H1 (cell line): Measurements from ENCODE around the gene HS6ST2. TPM values are rescaled to one million over a fixed set of nuclear protein-coding genes. Genes with fewer than 3 reads are reported as not detected.

Experiments
- CTCF ChIA-PET: fragments of 300-600 bp; sonication (Branson Sonifier 250); formaldehyde crosslinking; loops from one replicate; lab custom pipeline; 2021; ENCODE audit not compliant: partially characterized antibody; lab: Charles Lee
- POLR2A ChIA-PET: fragments of 300-600 bp; sonication (Branson Sonifier 250); formaldehyde crosslinking; loops from one replicate; lab custom pipeline; 2021; ENCODE audit warnings: inconsistent platforms; ENCODE audit not compliant: partially characterized antibody; lab: Charles Lee
- DNase-seq, 2 experiments: peaks; one replicate each; pipeline versions ENCODE4 v3.0.0 to v3.0.0-alpha.2; 2010 to 2022; ENCODE audit warnings: low spot score in 2 of 2, low read depth in 1 of 2, mixed read lengths in 1 of 2
- FAIRE-seq: peaks from 2 replicates; lab custom pipeline; 2011; peaks lifted over from hg19 to GRCh38; lab: Jason Lieb, UNC
- H2AFZ ChIP-seq: 2 replicates; pipeline ENCODE4 v1.8.1; 2012; ENCODE audit warnings: low read length, inconsistent platforms
- H2AK5ac ChIP-seq: 2 replicates; pipeline ENCODE4 v1.6.1; 2013; ENCODE audit warnings: low read depth, low read length
- H2BK120ac ChIP-seq: replicated peaks from 2 replicates; pipeline ENCODE3; 2013; ENCODE audit warnings: low read depth, low read length, inconsistent platforms
- H2BK12ac ChIP-seq: 2 replicates; pipeline ENCODE4 v1.6.1; 2013; ENCODE audit warnings: low read depth, low read length
- H2BK15ac ChIP-seq: 2 replicates; pipeline ENCODE4 v1.6.1; 2013; ENCODE audit warnings: low read length
- H2BK20ac ChIP-seq: 2 replicates; pipeline ENCODE4 v1.6.1; 2013; ENCODE audit warnings: low read length
- H2BK5ac ChIP-seq: 2 replicates; pipeline ENCODE4 v1.6.1; 2013; ENCODE audit warnings: low read depth, low read length
- H3K14ac ChIP-seq: 2 replicates; pipeline ENCODE4 v1.6.1; 2013; ENCODE audit warnings: inconsistent platforms; ENCODE audit not compliant: insufficient read length
- H3K18ac ChIP-seq: 2 replicates; pipeline ENCODE4 v1.6.1; 2013; ENCODE audit warnings: low read length; ENCODE audit errors: extremely low read depth
- H3K23ac ChIP-seq: 2 replicates; pipeline ENCODE4 v1.6.1; 2013; ENCODE audit warnings: inconsistent platforms; ENCODE audit not compliant: insufficient read length
- H3K23me2 ChIP-seq: 2 replicates; pipeline ENCODE4 v1.6.1; 2013; ENCODE audit warnings: low read depth, low read length
- H3K27ac ChIP-seq: 2 replicates; pipeline ENCODE4 v1.6.1; 2011; ENCODE audit warnings: low read depth, low read length, inconsistent platforms
- H3K27me3 ChIP-seq, 4 experiments: replicated peaks in 1 of 4; 1 replicate in 1 of 4; 2 replicates in 3 of 4; pipeline versions ENCODE4 v1.6.1 to v1.8.1; 2011 to 2013; ENCODE audit warnings: low read length in 3 of 4, mild to moderate bottlenecking in 3 of 4, inconsistent platforms in 2 of 4, mixed read lengths in 2 of 4, moderate library complexity in 1 of 4; ENCODE audit not compliant: control insufficient read depth in 3 of 4, insufficient read depth in 3 of 4; ENCODE audit errors: extremely low read depth in 1 of 4
- H3K36me3 ChIP-seq, 4 experiments: 2 replicates each; pipeline versions ENCODE4 v1.6.1 to v1.8.1; 2011 to 2013; ENCODE audit warnings: mild to moderate bottlenecking in 4 of 4, low read length in 3 of 4, moderate library complexity in 2 of 4, control low read depth in 1 of 4, inconsistent platforms in 1 of 4; ENCODE audit not compliant: insufficient read depth in 4 of 4, control insufficient read depth in 2 of 4
- H3K4ac ChIP-seq: replicated peaks from 2 replicates; pipeline ENCODE3; 2013; ENCODE audit warnings: low read length, low read depth, mixed read lengths, inconsistent platforms; ENCODE audit not compliant: insufficient read length
- H3K4me1 ChIP-seq, 4 experiments: replicated peaks in 1 of 4; 1 replicate in 1 of 4; 2 replicates in 3 of 4; pipeline versions ENCODE4 v1.6.1 to v1.8.1; 2011 to 2013; ENCODE audit warnings: low read length in 3 of 4, inconsistent platforms in 2 of 4, mixed read lengths in 1 of 4; ENCODE audit not compliant: insufficient read depth in 4 of 4, control insufficient read depth in 3 of 4
- H3K4me2 ChIP-seq, 2 experiments: 2 replicates each; pipeline versions ENCODE4 v1.6.1 to v1.8.1; 2011 to 2013; ENCODE audit warnings: low read depth in 2 of 2, low read length in 2 of 2, control low read depth in 1 of 2, inconsistent platforms in 1 of 2, mild to moderate bottlenecking in 1 of 2; ENCODE audit not compliant: insufficient read depth in 1 of 2
- H3K4me3 ChIP-seq, 4 experiments: fragments of 200-600, 300-600 bp in 1 of 4; sonication (generic), shearing (Covaris generic), sonication (Bioruptor Twin) in 1 of 4; 2 replicates each; pipeline versions ENCODE4 v1.5.1 to v1.8.1; 2011 to 2016; ENCODE audit warnings: low read length in 4 of 4, low read depth in 3 of 4, control low read depth in 2 of 4, inconsistent platforms in 2 of 4, mild to moderate bottlenecking in 2 of 4, mixed read lengths in 1 of 4, moderate library complexity in 1 of 4; ENCODE audit not compliant: insufficient read depth in 2 of 4; ENCODE audit errors: extremely low read depth in 1 of 4
- H3K56ac ChIP-seq: replicated peaks from 2 replicates; pipeline ENCODE3; 2013; ENCODE audit warnings: low read depth, mild to moderate bottlenecking, mixed read lengths, low read length, inconsistent platforms; ENCODE audit not compliant: insufficient read length
- H3K79me1 ChIP-seq: 2 replicates; pipeline ENCODE4 v1.6.1; 2013; ENCODE audit warnings: low read depth, low read length, control low read depth
- H3K79me2 ChIP-seq, 2 experiments: 2 replicates each; pipeline versions ENCODE4 v1.6.1 to v1.8.1; 2012 to 2013; ENCODE audit warnings: low read length in 2 of 2, mild to moderate bottlenecking in 2 of 2, inconsistent platforms in 1 of 2; ENCODE audit not compliant: insufficient read depth in 2 of 2, control insufficient read depth in 1 of 2
- H3K9ac ChIP-seq, 4 experiments: replicated peaks in 1 of 4; 1 replicate in 1 of 4; 2 replicates in 3 of 4; pipeline versions ENCODE4 v1.6.1 to v1.8.1; 2011 to 2013; ENCODE audit warnings: low read depth in 3 of 4, low read length in 3 of 4, control low read depth in 2 of 4, mild to moderate bottlenecking in 2 of 4, moderate library complexity in 2 of 4, inconsistent platforms in 1 of 4; ENCODE audit errors: extremely low read depth in 1 of 4
- H3K9me3 ChIP-seq, 2 experiments: 2 replicates each; pipeline versions ENCODE4 v1.6.1 to v1.8.1; 2012 to 2013; ENCODE audit warnings: mild to moderate bottlenecking in 2 of 2, moderate library complexity in 2 of 2, control low read depth in 1 of 2, inconsistent platforms in 1 of 2, low read depth in 1 of 2, low read length in 1 of 2, mixed read lengths in 1 of 2; ENCODE audit not compliant: insufficient read depth in 2 of 2
- H4K20me1 ChIP-seq, 2 experiments: replicated peaks in 1 of 2; 2 replicates each; pipeline versions ENCODE3 to v1.8.1; 2011 to 2013; ENCODE audit warnings: inconsistent platforms in 2 of 2, low read length in 2 of 2, mild to moderate bottlenecking in 1 of 2; ENCODE audit not compliant: insufficient read depth in 2 of 2, control insufficient read depth in 1 of 2
- H4K5ac ChIP-seq: 2 replicates; pipeline ENCODE4 v1.6.1; 2013; ENCODE audit warnings: low read length, low read depth, mixed read lengths, inconsistent platforms; ENCODE audit not compliant: insufficient read length
- H4K8ac ChIP-seq: 2 replicates; pipeline ENCODE4 v1.8.0; 2013; ENCODE audit warnings: mild to moderate bottlenecking, moderate library complexity, low read length, inconsistent platforms; ENCODE audit not compliant: insufficient read depth; ENCODE audit errors: extremely low read depth
- H4K91ac ChIP-seq: replicated peaks from 2 replicates; pipeline ENCODE3; 2013; ENCODE audit warnings: low read length, mixed read lengths, inconsistent platforms; ENCODE audit not compliant: insufficient read length
- BRCA1 ChIP-seq: IDR thresholded peaks from 2 replicates; pipeline ENCODE4 v1.6.1; 2012; ENCODE audit warnings: low read depth, low read length, improper control_type of control experiment
- CHD2 ChIP-seq: IDR thresholded peaks from 2 replicates; pipeline ENCODE4 v1.6.1; 2012; ENCODE audit warnings: low read length, improper control_type of control experiment
- EP300 ChIP-seq, 2 experiments: IDR thresholded peaks; 1 replicate in 1 of 2; 2 replicates in 1 of 2; pipeline ENCODE4 v1.6.1; 2011 to 2012; ENCODE audit warnings: low read depth in 2 of 2, low read length in 2 of 2, mild to moderate bottlenecking in 2 of 2, borderline replicate concordance in 1 of 2, inconsistent platforms in 1 of 2, moderate library complexity in 1 of 2
- HDAC2 ChIP-seq, 2 experiments: fragments of 300-600 bp in 1 of 2; sonication (generic) in 1 of 2; IDR thresholded peaks; 2 replicates each; pipeline ENCODE4 v1.6.1; 2011 to 2012; ENCODE audit warnings: low read depth in 2 of 2, low read length in 2 of 2, mild to moderate bottlenecking in 2 of 2, moderate library complexity in 2 of 2, borderline replicate concordance in 1 of 2, inconsistent platforms in 1 of 2
- SIN3A ChIP-seq, 2 experiments: IDR thresholded peaks in 1 of 2; conservative IDR thresholded peaks in 1 of 2; 2 replicates each; pipeline ENCODE4 v1.6.1; 2011 to 2012; ENCODE audit warnings: low read length in 2 of 2, improper control_type of control experiment in 1 of 2, low read depth in 1 of 2, mild to moderate bottlenecking in 1 of 2
- TAF7 ChIP-seq: optimal IDR thresholded peaks from 2 replicates; pipeline ENCODE3; 2011; ENCODE audit warnings: low read depth, mild to moderate bottlenecking, inconsistent platforms, low read length, moderate library complexity, borderline replicate concordance
- TBP ChIP-seq: IDR thresholded peaks from 2 replicates; pipeline ENCODE4 v1.6.1; 2011; ENCODE audit warnings: low read depth, low read length, improper control_type of control experiment
- TEAD4 ChIP-seq: IDR thresholded peaks from 2 replicates; pipeline ENCODE4 v1.6.1; 2012; ENCODE audit warnings: low read depth, low read length, inconsistent platforms, mixed read lengths
- whole genome bisulfite sequencing, 2 experiments: shearing (Covaris generic) in 1 of 2; methylation state at CpG; one replicate each; pipeline versions ENCODE4 v1.1.6 to v1.1.7; 2013 to 2015; ENCODE audit warnings: low lambda C conversion rate in 2 of 2, mixed read lengths in 2 of 2, inconsistent platforms in 1 of 2, low coverage in 1 of 2, missing lambda C conversion rate in 1 of 2; ENCODE audit not compliant: insufficient replicate concordance in 2 of 2, insufficient coverage in 1 of 2, insufficient read length in 1 of 2; ENCODE audit errors: extremely low coverage in 1 of 2, missing lambda C conversion rate in 1 of 2; 5-methylcytosine and 5-hydroxymethylcytosine counted together
- polyA plus RNA-seq, 7 experiments: library from polyadenylated mRNA; depleted of rRNA in 3 of 7; stranded (reverse) in 5 of 7; unstranded in 2 of 7; fragments of >200 nt in 5 of 7; fragments of 200-250 nt in 2 of 7; gene quantifications; 1 replicate in 5 of 7; 2 replicates in 1 of 7; 4 replicates in 1 of 7; pipeline versions ENCODE4 v1.2.1 to v1.2.3, GENCODE V29; 2011 to 2013; ENCODE audit warnings: missing spikeins in 2 of 7, mixed read lengths in 2 of 7
- total RNA-seq: library from RNA; stranded (reverse); fragmentation: NEBNext Ultra II Directional; extraction: Animal tissue kit (Norgen Biotek cat#: 25700); gene quantifications from 2 replicates; pipeline ENCODE4 v1.2.1, GENCODE V29; 2021

Gene HS6ST2
- total and polyA plus RNA-seq, 2 of the 8 experiments (the other 6 are each of a cell fraction or from before 2014, with no cell fraction given) = 3.9 TPM

- Histone ChIP-seq H3K9ac (no peak overlapping the region), H3K4me1 (peaks cover 0 to 9% (median 4%) of the 10 kb centered on the region in 4 experiments; a peak in 4 of 7 replicates), H4K8ac (no peak overlapping the region), H3K9me3 (no peaks in the 10 kb centered on the region), H2BK120ac (no peak overlapping the region), H3K18ac (no peak overlapping the region), H3K36me3 (no peaks in the 10 kb centered on the region), H3K14ac (no peak overlapping the region), H2AK5ac (no peak overlapping the region), H3K23ac (no peak overlapping the region), H3K79me1 (no peaks in the 10 kb centered on the region), H3K27me3 (no peaks in the 10 kb centered on the region), H3K27ac (no peak overlapping the region), H3K79me2 (no peaks in the 10 kb centered on the region), H4K91ac (no peak overlapping the region), H3K23me2 (no peaks in the 10 kb centered on the region), H3K4me2 (no peak overlapping the region), H2BK15ac (no peak overlapping the region), H3K56ac (no peak overlapping the region), H4K20me1 (no peaks in the 10 kb centered on the region), H2AFZ (no peak overlapping the region), H3K4me3 (no peak overlapping the region), H2BK12ac (no peak overlapping the region), H2BK20ac (0 out of 2 replicates have a peak overlapping the region, but pooled peaks have one; percentile 80), H4K5ac (no peak overlapping the region), H2BK5ac (no peak overlapping the region), H3K4ac (no peak overlapping the region)
- 78% methylated on average over 5 of the region's 5 CpGs; no CpG with 5 or more reads in 1 of the 2 experiments for WGBS, 2 experiments
- ChIA-PET POLR2A (no interaction called here), CTCF (no interaction called here)
- no peak for TF ChIP-seq TEAD4
- TF ChIP-seq TBP = no peak
- no peak for TF ChIP-seq EP300 (IDR thresholded peaks at IDR 0.05; ENCODE audit: borderline replicate concordance in 1 of 2, low read depth in 2 of 2, low read length in 2 of 2)
- TF ChIP-seq SIN3A (conservative IDR thresholded peaks at IDR 0.05 in 1 of 2, IDR thresholded peaks at IDR 0.05 in 1 of 2; ENCODE audit: low read depth in 1 of 2, low read length in 2 of 2) = no peak
- TF ChIP-seq BRCA1 = no peak
- no peak for TF ChIP-seq HDAC2 (IDR thresholded peaks at IDR 0.05; ENCODE audit: borderline replicate concordance in 1 of 2, low read depth in 2 of 2, low read length in 2 of 2)
- TF ChIP-seq CHD2 = no peak
- TF ChIP-seq TAF7 = no peak
- DNase-seq (no peak), FAIRE-seq (no peak)
These were observed 137.8 kb downstream of the HS6ST2 start for GRCh38 chrX:132820675-132821074.
